ENCODE results near the gene SMPDL3A. TPM values are rescaled to one million over a fixed set of nuclear protein-coding genes. Genes with fewer than 3 reads are reported as not detected.

The SMPDL3A gene
- total and polyA plus RNA-seq, 2 of the 13 experiments (the other 11 are each of a cell fraction or from before 2014, with no cell fraction given): 7.8 to 17.3 TPM

GRCh38 chr6:122790423-122791309 lies 1.6 kb downstream of the SMPDL3A start (continued):
- TF ChIP-seq E2F5 (CRISPR knock-in tag; conservative IDR thresholded peaks at IDR 0.05) (no peak), HNRNPUL1 (IDR thresholded peaks at IDR 0.05; ENCODE audit: low read depth, low read length) (no peak), ZNF530 (CRISPR knock-in tag; IDR thresholded peaks at IDR 0.05; ENCODE audit: low read depth) (no peak), ZMAT3 (CRISPR knock-in tag; conservative IDR thresholded peaks at IDR 0.05) (no peak; the same call in 1 of the 2 replicates), ETV5 (CRISPR knock-in tag; IDR thresholded peaks at IDR 0.05; ENCODE audit: borderline replicate concordance) (no peak; the same call in 1 of the 2 replicates), BRD4 (CRISPR knock-in tag; IDR thresholded peaks at IDR 0.05) (no peak), PRDM15 (CRISPR knock-in tag; IDR thresholded peaks at IDR 0.05) (no peak), ZSCAN22 (CRISPR knock-in tag; IDR thresholded peaks at IDR 0.05) (no peak), ZIK1 (CRISPR knock-in tag; IDR thresholded peaks at IDR 0.05; ENCODE audit: borderline replicate concordance, low read depth) (no peak; the same call in 1 of the 2 replicates), ZNF282 (IDR thresholded peaks at IDR 0.05; ENCODE audit: partially characterized antibody) (no peak), ZFP90 (CRISPR knock-in tag; IDR thresholded peaks at IDR 0.05; ENCODE audit: borderline replicate concordance) (no peak), PLRG1 (conservative IDR thresholded peaks at IDR 0.05) (no peak), MED13 (CRISPR knock-in tag; IDR thresholded peaks at IDR 0.05) (no peak), ZFX (CRISPR knock-in tag; IDR thresholded peaks at IDR 0.05; ENCODE audit: low read depth) (no peak; the same call in 1 of the 2 replicates), ZNF629 (CRISPR knock-in tag; conservative IDR thresholded peaks at IDR 0.05) (0 out of 2 replicates have a peak, but pooled peaks have one; percentile 21), MBD4 (IDR thresholded peaks at IDR 0.05; ENCODE audit: borderline replicate concordance, low read length) (no peak; the same call in 1 of the 2 replicates), ZNF713 (CRISPR knock-in tag; IDR thresholded peaks at IDR 0.05) (no peak), BCL6 (CRISPR knock-in tag; IDR thresholded peaks at IDR 0.05) (peak; percentile 93), PRDM4 (CRISPR knock-in tag; IDR thresholded peaks at IDR 0.05; ENCODE audit: borderline replicate concordance) (no peak), MAF1 (CRISPR knock-in tag; IDR thresholded peaks at IDR 0.05; ENCODE audit: borderline replicate concordance) (no peak), ISL2 (CRISPR knock-in tag; IDR thresholded peaks at IDR 0.05) (peak; percentile 48)
- TF ChIP-seq, protein P1, sequence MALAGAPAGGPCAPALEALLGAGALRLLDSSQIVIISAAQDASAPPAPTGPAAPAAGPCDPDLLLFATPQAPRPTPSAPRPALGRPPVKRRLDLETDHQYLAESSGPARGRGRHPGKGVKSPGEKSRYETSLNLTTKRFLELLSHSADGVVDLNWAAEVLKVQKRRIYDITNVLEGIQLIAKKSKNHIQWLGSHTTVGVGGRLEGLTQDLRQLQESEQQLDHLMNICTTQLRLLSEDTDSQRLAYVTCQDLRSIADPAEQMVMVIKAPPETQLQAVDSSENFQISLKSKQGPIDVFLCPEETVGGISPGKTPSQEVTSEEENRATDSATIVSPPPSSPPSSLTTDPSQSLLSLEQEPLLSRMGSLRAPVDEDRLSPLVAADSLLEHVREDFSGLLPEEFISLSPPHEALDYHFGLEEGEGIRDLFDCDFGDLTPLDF (CRISPR knock-in tag; IDR thresholded peaks at IDR 0.05): no peak
